Memory B cell (primary cell): Measurements from ENCODE around the gene ADGRL1.
"Not testable (repeated sequence)": the region's sequence is repeated elsewhere in the genome, so short reads cannot be mapped to it uniquely, and the experiment has no call there.

Source experiments
- ATAC-seq: fragments of 150-1000 bp; cut with Tn5 transposase; 2 replicates; pipeline ENCODE4 v1.10.0; 2021; ENCODE audit warnings: low read depth, mild to moderate bottlenecking, moderate library complexity
- DNase-seq, 2 donors: peaks; one replicate each; pipeline ENCODE4 v3.0.0; 2022; ENCODE audit warnings: low spot score in 2 of 2
- H3K27ac Mint-ChIP-seq: one replicate; pipeline ENCODE4 v1.8.0; 2022; ENCODE audit warnings: mild to moderate bottlenecking, moderate library complexity, mixed read lengths
- H3K27me3 Mint-ChIP-seq: one replicate; pipeline ENCODE4 v1.8.0; 2022; ENCODE audit warnings: mixed read lengths
- H3K36me3 Mint-ChIP-seq: one replicate; pipeline ENCODE4 v1.8.0; 2022; ENCODE audit warnings: mild to moderate bottlenecking, mixed read lengths
- H3K4me1 Mint-ChIP-seq: one replicate; pipeline ENCODE4 v1.8.0; 2022; ENCODE audit warnings: mixed read lengths
- H3K4me3 Mint-ChIP-seq: one replicate; pipeline ENCODE4 v1.8.0; 2022; ENCODE audit warnings: mild to moderate bottlenecking, moderate library complexity, mixed read lengths
- H3K9me3 Mint-ChIP-seq: one replicate; pipeline ENCODE4 v1.8.0; 2022; ENCODE audit warnings: mixed read lengths

The ADGRL1 gene

GRCh38 chr19:14189415-14189814 lies 16.6 kb downstream of the ADGRL1 start:
- H3K27ac Mint-ChIP-seq, result no peak overlapping the region
- ATAC-seq (no peak), DNase-seq (no peak)
- peaks cover 32% of the 10 kb centered on the region for H3K27me3 Mint-ChIP-seq
- H3K4me3 Mint-ChIP-seq, result no peak overlapping the region
- no peaks in the 10 kb centered on the region for H3K9me3 Mint-ChIP-seq
- peaks cover 6% of the 10 kb centered on the region for H3K4me1 Mint-ChIP-seq
- H3K36me3 Mint-ChIP-seq, result no peaks in the 10 kb centered on the region

- not testable (repeated sequence) for H3K4me3 Mint-ChIP-seq, ATAC-seq, H3K36me3 Mint-ChIP-seq, DNase-seq, H3K4me1 Mint-ChIP-seq, H3K9me3 Mint-ChIP-seq, H3K27ac Mint-ChIP-seq
- peaks cover 29% of the 10 kb centered on the region for H3K27me3 Mint-ChIP-seq
These were observed 17.9 kb downstream of the ADGRL1 start for GRCh38 chr19:14188086-14188485.

- peaks cover 6% of the 10 kb centered on the region for H3K4me1 Mint-ChIP-seq
- H3K27ac Mint-ChIP-seq, result no peak overlapping the region
- H3K9me3 Mint-ChIP-seq, result no peaks in the 10 kb centered on the region
- no peak for DNase-seq
- H3K36me3 Mint-ChIP-seq, result no peaks in the 10 kb centered on the region
- H3K4me3 Mint-ChIP-seq, result no peak overlapping the region
- ATAC-seq, result no peak
- peaks cover 29% of the 10 kb centered on the region for H3K27me3 Mint-ChIP-seq
These were observed 18.4 kb downstream of the ADGRL1 start for GRCh38 chr19:14187561-14187960.

GRCh38 chr19:14186684-14187083 lies 19.3 kb downstream of the ADGRL1 start:
- H3K27me3 Mint-ChIP-seq, result peaks cover 29% of the 10 kb centered on the region
- not testable (repeated sequence) for H3K9me3 Mint-ChIP-seq, H3K36me3 Mint-ChIP-seq, H3K4me3 Mint-ChIP-seq, H3K27ac Mint-ChIP-seq, H3K4me1 Mint-ChIP-seq, DNase-seq, ATAC-seq

DNA sequence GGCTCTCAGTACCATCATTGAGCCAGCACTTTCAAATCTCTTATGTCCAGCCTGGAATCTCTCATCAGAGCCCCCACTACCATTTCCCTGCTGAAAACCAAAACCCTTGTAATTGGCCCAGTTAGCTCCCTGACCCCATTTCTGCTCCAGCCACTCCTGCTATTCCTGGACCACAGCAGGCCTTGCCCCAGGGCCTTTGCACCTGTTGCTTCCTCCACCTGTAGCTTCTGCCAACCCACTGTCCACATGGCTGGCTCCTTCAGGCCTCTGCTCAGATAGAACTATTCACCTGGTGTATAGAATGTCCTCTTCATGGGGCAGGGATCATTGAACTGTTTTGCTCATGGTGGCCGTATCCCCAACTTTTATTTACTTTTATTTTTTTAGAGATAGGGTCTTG lies 20.3 kb downstream of the ADGRL1 start:
- peaks cover 25% of the 10 kb centered on the region for H3K27me3 Mint-ChIP-seq
- not testable (repeated sequence) for H3K4me3 Mint-ChIP-seq, H3K9me3 Mint-ChIP-seq, H3K36me3 Mint-ChIP-seq, H3K27ac Mint-ChIP-seq, ATAC-seq, H3K4me1 Mint-ChIP-seq, DNase-seq

- Mint-ChIP-seq H3K4me1 (peaks cover 6% of the 10 kb centered on the region), H3K4me3 (no peak overlapping the region), H3K9me3 (no peaks in the 10 kb centered on the region), H3K36me3 (no peaks in the 10 kb centered on the region), H3K27me3 (peaks cover 24% of the 10 kb centered on the region), H3K27ac (no peak overlapping the region)
- ATAC-seq (no peak), DNase-seq (no peak)
These were observed 20.8 kb downstream of the ADGRL1 start for GRCh38 chr19:14185158-14185557.

DNA sequence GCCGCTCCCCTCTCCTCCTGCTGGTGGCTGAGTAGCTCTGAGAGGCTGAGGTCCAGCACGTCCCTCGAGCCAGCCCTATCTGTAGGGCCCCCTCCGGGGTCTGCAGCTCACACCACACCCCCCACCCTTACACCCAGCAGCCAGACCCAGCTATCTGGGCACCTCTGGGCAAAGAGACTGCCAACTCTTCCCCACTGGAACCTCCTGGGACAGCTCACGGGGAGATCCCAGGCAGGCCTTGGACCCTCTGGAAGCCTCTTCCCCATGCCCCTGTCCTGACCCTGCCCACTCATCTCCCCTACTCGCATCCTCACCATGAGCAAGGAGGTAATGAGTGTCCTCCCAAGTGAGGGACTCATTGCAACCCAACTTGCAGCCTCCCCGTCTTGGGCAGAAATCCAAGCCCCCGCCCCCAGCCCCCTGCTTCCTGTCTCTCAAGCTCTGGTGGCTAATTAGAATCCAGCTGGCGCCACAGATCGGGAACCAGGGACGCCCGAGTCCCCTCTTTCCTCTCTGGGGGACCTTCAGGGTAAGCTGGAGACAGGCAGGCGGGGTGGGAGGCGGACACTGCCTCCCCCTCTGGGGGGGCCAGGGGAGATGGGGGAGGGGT lies 22.1 kb downstream of the ADGRL1 start:
- ATAC-seq, result no peak
- H3K36me3 Mint-ChIP-seq, result no peaks in the 10 kb centered on the region
- no peak for DNase-seq
- H3K4me3 Mint-ChIP-seq, result no peak overlapping the region
- peaks cover 22% of the 10 kb centered on the region for H3K27me3 Mint-ChIP-seq
- no peak overlapping the region for H3K27ac Mint-ChIP-seq
- H3K4me1 Mint-ChIP-seq, result peaks cover 6% of the 10 kb centered on the region
- no peaks in the 10 kb centered on the region for H3K9me3 Mint-ChIP-seq

- ATAC-seq (no peak), DNase-seq (no peak)
- Mint-ChIP-seq H3K4me1 (peaks cover 4% of the 10 kb centered on the region), H3K36me3 (no peaks in the 10 kb centered on the region), H3K27ac (no peak overlapping the region), H3K9me3 (no peaks in the 10 kb centered on the region), H3K4me3 (no peak overlapping the region), H3K27me3 (peaks cover 16% of the 10 kb centered on the region)
These were observed 23.5 kb downstream of the ADGRL1 start for GRCh38 chr19:14182476-14182875.

DNA sequence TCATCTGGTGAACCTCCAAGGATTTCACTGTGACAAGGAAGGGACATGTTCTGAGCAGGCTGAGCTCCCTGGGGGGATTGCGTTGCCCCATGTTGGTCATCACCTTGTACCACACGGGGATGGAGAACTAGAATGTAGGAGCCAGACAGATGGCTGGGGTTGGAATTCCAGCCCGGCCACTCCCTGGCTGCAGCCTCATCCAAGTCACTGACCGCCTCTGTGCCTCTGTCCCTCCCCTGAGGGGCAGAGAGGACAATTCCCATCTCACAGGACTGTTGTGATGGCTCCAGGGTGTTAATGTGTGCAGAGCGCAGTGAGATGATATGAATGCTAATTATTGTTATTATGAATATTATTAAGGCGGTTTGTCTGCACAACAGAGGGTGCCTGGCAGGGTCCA lies 24.1 kb downstream of the ADGRL1 start:
- Mint-ChIP-seq H3K27me3 (peaks cover 14% of the 10 kb centered on the region), H3K27ac (no peak overlapping the region), H3K9me3 (no peaks in the 10 kb centered on the region), H3K4me3 (no peak overlapping the region), H3K4me1 (peaks cover 2% of the 10 kb centered on the region), H3K36me3 (no peaks in the 10 kb centered on the region)
- ATAC-seq, result no peak
- DNase-seq, result no peak

DNA sequence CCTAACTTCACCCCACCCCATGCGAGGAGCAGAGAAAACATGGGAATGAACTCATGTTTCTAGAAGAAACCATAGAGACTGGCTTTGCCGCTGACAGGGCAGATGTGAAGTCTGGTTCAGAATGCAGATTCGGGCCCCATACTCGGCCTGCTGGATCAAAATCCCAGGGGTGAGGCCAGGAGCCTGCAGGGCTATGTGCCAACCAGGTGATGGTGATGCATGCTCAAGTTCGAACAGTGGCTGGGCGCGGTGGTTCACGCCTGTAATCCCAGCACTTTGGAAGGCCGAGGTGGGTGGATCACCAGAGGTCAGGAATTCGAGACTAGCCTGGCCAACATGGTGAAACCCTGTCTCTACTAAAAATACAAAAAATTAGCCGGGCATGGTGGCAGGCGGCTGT lies 24.8 kb downstream of the ADGRL1 start:
- H3K4me1 Mint-ChIP-seq, ATAC-seq, DNase-seq, H3K36me3 Mint-ChIP-seq, H3K9me3 Mint-ChIP-seq, H3K27ac Mint-ChIP-seq, H3K4me3 Mint-ChIP-seq: not testable (repeated sequence)
- peaks cover 10% of the 10 kb centered on the region for H3K27me3 Mint-ChIP-seq

DNA sequence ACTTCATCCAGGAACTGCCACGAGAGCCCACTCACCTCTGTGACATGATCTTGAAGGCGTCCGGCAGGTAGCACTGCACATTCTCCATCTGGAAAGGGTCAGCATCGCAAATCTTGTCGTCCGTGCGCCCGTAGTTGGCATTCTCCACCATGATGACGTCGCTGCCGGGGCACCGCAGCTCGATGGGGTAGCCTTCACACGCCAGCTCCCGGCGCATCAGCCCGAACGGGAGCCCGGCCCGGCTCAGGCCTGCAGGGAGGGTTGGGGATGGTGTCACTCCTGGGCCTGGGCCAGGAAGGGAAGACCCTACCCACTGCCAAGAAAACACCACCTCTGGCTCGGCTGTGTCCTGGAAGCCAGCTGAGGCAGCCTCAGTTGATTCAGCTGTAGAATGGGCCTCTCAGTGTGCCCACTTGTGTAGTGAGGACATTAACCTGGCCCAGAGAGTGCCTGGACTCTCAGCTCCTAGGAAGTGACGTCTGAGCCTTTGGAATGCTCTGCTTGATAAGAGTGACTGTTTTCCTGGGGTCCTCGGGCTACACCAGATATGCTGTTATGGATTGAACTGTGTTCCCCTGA lies 28.4 kb downstream of the ADGRL1 start:
- peaks cover 5% of the 10 kb centered on the region for H3K27me3 Mint-ChIP-seq
- DNase-seq, result no peak
- ATAC-seq, result no peak
- no peak overlapping the region for H3K4me3 Mint-ChIP-seq
- no peaks in the 10 kb centered on the region for H3K9me3 Mint-ChIP-seq
- no peak overlapping the region for H3K27ac Mint-ChIP-seq
- no peaks in the 10 kb centered on the region for H3K36me3 Mint-ChIP-seq
- H3K4me1 Mint-ChIP-seq, result peaks cover 5% of the 10 kb centered on the region

DNA sequence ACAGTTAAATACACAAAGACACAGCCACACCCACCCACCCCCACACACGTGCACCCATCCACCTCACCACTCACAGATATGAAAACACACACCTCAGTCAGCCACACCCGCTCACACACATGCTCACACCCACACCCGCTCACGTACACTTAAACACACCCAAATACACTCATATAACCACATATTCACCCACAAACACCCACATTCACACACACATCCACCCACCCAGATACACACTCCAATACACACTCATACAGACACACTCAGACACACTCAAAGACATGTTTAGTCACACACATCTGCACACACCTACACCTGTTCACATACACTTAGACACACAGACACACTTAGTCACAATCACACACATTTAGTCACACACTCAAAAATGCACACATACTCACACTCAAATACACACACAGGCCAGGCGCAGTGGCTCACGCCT lies 30.6 kb downstream of the ADGRL1 start:
- Mint-ChIP-seq H3K9me3 (no peaks in the 10 kb centered on the region), H3K4me1 (peaks cover 5% of the 10 kb centered on the region), H3K36me3 (no peaks in the 10 kb centered on the region), H3K27ac (no peak overlapping the region), H3K27me3 (peaks cover 5% of the 10 kb centered on the region), H3K4me3 (no peak overlapping the region)
- DNase-seq (no peak), ATAC-seq (no peak)

DNA sequence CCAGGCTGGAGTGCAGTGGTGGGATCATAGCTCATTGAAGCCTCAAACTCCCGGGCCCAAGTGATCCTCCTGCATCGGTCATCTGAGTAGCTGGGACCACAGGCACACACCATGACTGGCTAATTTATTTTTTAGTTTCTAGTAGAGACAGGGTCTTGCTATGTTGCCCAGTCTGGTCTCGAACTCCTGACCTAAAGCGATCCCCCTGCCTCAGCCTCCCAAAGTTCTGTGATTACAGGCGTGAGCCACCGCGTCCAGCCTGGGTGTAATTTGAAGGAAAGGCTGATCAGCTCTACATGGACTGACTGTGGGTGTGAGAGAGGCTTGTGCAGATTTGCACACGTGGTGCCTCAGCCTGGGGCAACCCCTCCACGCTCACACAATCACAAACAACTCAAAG lies 31.1 kb downstream of the ADGRL1 start:
- no peak overlapping the region for H3K4me3 Mint-ChIP-seq
- ATAC-seq (no peak), DNase-seq (no peak)
- peaks cover 4% of the 10 kb centered on the region for H3K9me3 Mint-ChIP-seq
- H3K4me1 Mint-ChIP-seq, result peaks cover 8% of the 10 kb centered on the region
- H3K27ac Mint-ChIP-seq, result no peak overlapping the region
- peaks cover 5% of the 10 kb centered on the region for H3K36me3 Mint-ChIP-seq
- H3K27me3 Mint-ChIP-seq, result peaks cover 9% of the 10 kb centered on the region

DNA sequence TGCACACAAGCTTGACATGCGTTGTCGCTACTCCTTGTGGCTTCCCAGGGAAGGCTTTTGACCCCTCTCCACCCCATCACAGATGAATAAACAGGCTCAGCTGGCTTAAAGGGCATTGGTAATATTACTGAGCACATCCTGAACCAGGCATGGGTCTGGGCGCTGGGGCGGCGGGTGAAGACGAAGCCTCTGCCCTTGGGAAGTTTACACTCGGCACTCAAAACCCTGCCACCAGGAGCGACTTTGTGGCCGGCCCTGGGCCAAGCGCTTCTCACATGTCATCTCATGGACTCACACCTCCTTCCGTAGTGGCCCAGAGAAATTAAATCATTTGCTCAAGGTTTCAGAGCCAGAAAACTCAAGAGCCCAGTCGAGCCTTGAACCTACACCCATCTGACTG lies 37.0 kb downstream of the ADGRL1 start:
- Mint-ChIP-seq H3K27me3 (peaks cover 22% of the 10 kb centered on the region), H3K4me3 (no peak overlapping the region), H3K9me3 (peaks cover 4% of the 10 kb centered on the region), H3K27ac (no peak overlapping the region), H3K36me3 (peaks cover 5% of the 10 kb centered on the region), H3K4me1 (peaks cover 21% of the 10 kb centered on the region)
- no peak for DNase-seq
- no peak for ATAC-seq
